Neural cell (in vitro differentiated cells): ENCODE measurements around the gene CNOT4. TPM values are rescaled to one million over a fixed set of nuclear protein-coding genes. Genes with fewer than 3 reads are reported as not detected.

Experiments used
- H2AFZ ChIP-seq: fragments of 200-600, 300-800 bp; sonication (generic), shearing (Covaris generic); 2 replicates; pipeline ENCODE4 v1.6.0; 2014; ENCODE audit warnings: low read depth, mild to moderate bottlenecking, antibody characterized with exemption, low read length, moderate library complexity
- H3F3A ChIP-seq: fragments of 200-600 bp; shearing (Covaris generic); 2 replicates; pipeline ENCODE4 v1.6.1; 2016; ENCODE audit warnings: mild to moderate bottlenecking, moderate library complexity, mixed read lengths, antibody characterized with exemption, low read length; ENCODE audit not compliant: insufficient read depth, poor library complexity, severe bottlenecking
- H3K27ac ChIP-seq: fragments of 200-600, 300-800 bp; sonication (generic), shearing (Covaris generic); 2 replicates; pipeline ENCODE4 v1.5.1; 2014; ENCODE audit warnings: mild to moderate bottlenecking, low read length, moderate library complexity
- H3K27me3 ChIP-seq: fragments of 300-800, 200-600 bp; sonication (generic), shearing (Covaris generic); 2 replicates; pipeline ENCODE4 v1.6.0; 2014; ENCODE audit warnings: mild to moderate bottlenecking, low read depth, low read length, moderate library complexity; ENCODE audit not compliant: insufficient read depth
- H3K36me3 ChIP-seq: fragments of 300-800, 200-600 bp; sonication (generic), shearing (Covaris generic); 2 replicates; pipeline ENCODE4 v1.5.1; 2014; ENCODE audit warnings: mild to moderate bottlenecking, antibody characterized with exemption, low read length, moderate library complexity; ENCODE audit not compliant: insufficient read depth
- H3K4me2 ChIP-seq: fragments of 300-800, 200-600 bp; sonication (generic), shearing (Covaris generic); 2 replicates; pipeline ENCODE4 v1.6.0; 2014; ENCODE audit warnings: mild to moderate bottlenecking, low read length
- H3K4me3 ChIP-seq: fragments of 300-800, 200-600 bp; sonication (generic), shearing (Covaris generic); 2 replicates; pipeline ENCODE4 v1.5.1; 2014; ENCODE audit warnings: mild to moderate bottlenecking, low read length, moderate library complexity
- H3K79me2 ChIP-seq: fragments of 200-600 bp; shearing (Covaris generic); replicated peaks from 2 replicates; pipeline ENCODE4 v1.6.0; 2014; ENCODE audit warnings: mild to moderate bottlenecking, low read length, moderate library complexity; ENCODE audit not compliant: insufficient read depth
- H3K9ac ChIP-seq: fragments of 300-800, 200-600 bp; sonication (generic), shearing (Covaris generic); 2 replicates; pipeline ENCODE4 v1.6.1; 2016; ENCODE audit warnings: mild to moderate bottlenecking, low read length, mixed read lengths
- H3K9me2 ChIP-seq: fragments of 200-600 bp; shearing (Covaris generic); 2 replicates; pipeline ENCODE4 v1.6.1; 2016; ENCODE audit warnings: mild to moderate bottlenecking, low read length, mixed read lengths; ENCODE audit not compliant: insufficient read depth
- H3K9me3 ChIP-seq: fragments of 200-600, 300-800 bp; sonication (generic), shearing (Covaris generic); 2 replicates; pipeline ENCODE4 v1.6.1; 2016; ENCODE audit warnings: mild to moderate bottlenecking, mixed run types, low read length, moderate library complexity, mixed read lengths
- H4K20me1 ChIP-seq: fragments of 200-600 bp; shearing (Covaris generic); 2 replicates; pipeline ENCODE4 v1.6.1; 2016; ENCODE audit warnings: mild to moderate bottlenecking, mixed run types; ENCODE audit not compliant: insufficient read depth
- EP300 ChIP-seq: fragments of 450-650 bp; conservative IDR thresholded peaks from 2 replicates; pipeline ENCODE4 v1.6.1; 2014; ENCODE audit warnings: antibody characterized with exemption, mild to moderate bottlenecking, moderate library complexity; ENCODE audit not compliant: poor library complexity, severe bottlenecking
- EZH2 ChIP-seq: fragments of 200-600, 300-800 bp; shearing (Covaris generic), sonication (generic); IDR thresholded peaks from 2 replicates; pipeline ENCODE4 v1.6.1; 2014; ENCODE audit warnings: antibody characterized with exemption, low read length, borderline replicate concordance, mild to moderate bottlenecking; ENCODE audit not compliant: insufficient read depth, poor library complexity, severe bottlenecking
- POLR2AphosphoS5 ChIP-seq: IDR thresholded peaks from 2 replicates; pipeline ENCODE4 v1.6.1; 2012
- SMC3 ChIP-seq: fragments of 450-650 bp; conservative IDR thresholded peaks from 2 replicates; pipeline ENCODE4 v1.6.1; 2014; ENCODE audit warnings: antibody characterized with exemption, mild to moderate bottlenecking, moderate library complexity; ENCODE audit not compliant: poor library complexity
- TAF1 ChIP-seq: IDR thresholded peaks from 2 replicates; pipeline ENCODE4 v1.6.1; 2012; ENCODE audit warnings: low read depth
- polyA plus RNA-seq: library from polyadenylated mRNA; depleted of rRNA; stranded (reverse); fragments of >200 nt; gene quantifications from 2 replicates; pipeline ENCODE4 v1.2.3, GENCODE V29; 2014
- TF ChIP-seq, protein P1 (sequence below): IDR thresholded peaks from 2 replicates; pipeline ENCODE4 v1.6.1; 2012; ENCODE audit warnings: borderline replicate concordance
- TF ChIP-seq, protein P2 (sequence below): fragments of 450-650 bp; IDR thresholded peaks from 2 replicates; pipeline ENCODE4 v1.5.1; 2014; ENCODE audit warnings: antibody characterized with exemption, mild to moderate bottlenecking, moderate library complexity; ENCODE audit not compliant: poor library complexity, severe bottlenecking

CNOT4 gene
- polyA plus RNA-seq, 1 donor from 2014 or later = 6.4 TPM

DNA sequence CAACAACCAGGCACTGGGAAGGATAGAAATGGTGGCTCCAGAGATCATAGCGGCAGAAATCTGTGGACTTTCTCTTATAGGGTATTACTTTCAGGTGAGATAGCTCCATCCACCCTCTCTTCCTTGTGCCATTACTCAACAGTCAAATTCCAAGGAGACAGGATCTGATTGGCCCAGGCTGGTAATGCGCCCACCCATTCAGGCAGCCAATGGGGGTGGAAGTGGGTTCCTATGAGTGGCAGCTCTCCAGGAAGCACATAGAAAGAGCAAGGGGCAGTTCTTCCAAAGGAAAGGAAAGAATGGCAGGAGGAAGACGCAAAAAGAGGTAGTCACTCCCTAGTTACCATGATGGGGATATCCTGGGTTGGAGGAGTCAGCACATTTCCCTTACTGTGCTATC, 181.8 kb downstream of the CNOT4 start:
- H3K79me2 ChIP-seq = no peaks in the 10 kb centered on the region
- no peak for TF ChIP-seq EZH2
- no peaks in the 10 kb centered on the region for H3F3A ChIP-seq
- H4K20me1 ChIP-seq = no peaks in the 10 kb centered on the region
- no peaks in the 10 kb centered on the region for H3K36me3 ChIP-seq
- no peak overlapping the region for H3K4me3 ChIP-seq
- H3K9ac ChIP-seq = no peak overlapping the region
- no peaks in the 10 kb centered on the region for H3K9me2 ChIP-seq
- H3K27ac ChIP-seq = no peak overlapping the region
- no peaks in the 10 kb centered on the region for H3K27me3 ChIP-seq
- H2AFZ ChIP-seq = no peak overlapping the region
- no peak overlapping the region for H3K4me2 ChIP-seq
- no peaks in the 10 kb centered on the region for H3K9me3 ChIP-seq

DNA sequence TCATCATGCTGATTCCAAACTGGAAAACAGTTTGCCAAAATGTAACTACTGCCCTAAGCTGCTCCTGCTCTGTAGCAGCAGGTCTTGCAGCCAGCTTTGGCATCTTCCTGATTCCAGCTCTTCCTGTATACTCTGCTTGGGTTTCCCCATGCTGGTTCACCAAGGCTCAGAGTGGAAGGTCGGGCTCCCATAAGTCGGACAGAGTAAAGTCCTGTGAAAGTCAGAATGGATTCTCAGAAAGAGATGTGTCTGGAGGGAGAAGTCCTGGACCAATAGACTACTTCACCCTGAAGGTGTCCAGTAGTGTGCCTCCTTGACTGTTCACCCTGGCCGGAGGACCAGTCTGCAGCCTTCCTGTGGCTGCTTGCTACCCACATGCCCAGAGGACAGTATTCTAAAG, 182.4 kb downstream of the CNOT4 start:
- TF ChIP-seq, protein P1, sequence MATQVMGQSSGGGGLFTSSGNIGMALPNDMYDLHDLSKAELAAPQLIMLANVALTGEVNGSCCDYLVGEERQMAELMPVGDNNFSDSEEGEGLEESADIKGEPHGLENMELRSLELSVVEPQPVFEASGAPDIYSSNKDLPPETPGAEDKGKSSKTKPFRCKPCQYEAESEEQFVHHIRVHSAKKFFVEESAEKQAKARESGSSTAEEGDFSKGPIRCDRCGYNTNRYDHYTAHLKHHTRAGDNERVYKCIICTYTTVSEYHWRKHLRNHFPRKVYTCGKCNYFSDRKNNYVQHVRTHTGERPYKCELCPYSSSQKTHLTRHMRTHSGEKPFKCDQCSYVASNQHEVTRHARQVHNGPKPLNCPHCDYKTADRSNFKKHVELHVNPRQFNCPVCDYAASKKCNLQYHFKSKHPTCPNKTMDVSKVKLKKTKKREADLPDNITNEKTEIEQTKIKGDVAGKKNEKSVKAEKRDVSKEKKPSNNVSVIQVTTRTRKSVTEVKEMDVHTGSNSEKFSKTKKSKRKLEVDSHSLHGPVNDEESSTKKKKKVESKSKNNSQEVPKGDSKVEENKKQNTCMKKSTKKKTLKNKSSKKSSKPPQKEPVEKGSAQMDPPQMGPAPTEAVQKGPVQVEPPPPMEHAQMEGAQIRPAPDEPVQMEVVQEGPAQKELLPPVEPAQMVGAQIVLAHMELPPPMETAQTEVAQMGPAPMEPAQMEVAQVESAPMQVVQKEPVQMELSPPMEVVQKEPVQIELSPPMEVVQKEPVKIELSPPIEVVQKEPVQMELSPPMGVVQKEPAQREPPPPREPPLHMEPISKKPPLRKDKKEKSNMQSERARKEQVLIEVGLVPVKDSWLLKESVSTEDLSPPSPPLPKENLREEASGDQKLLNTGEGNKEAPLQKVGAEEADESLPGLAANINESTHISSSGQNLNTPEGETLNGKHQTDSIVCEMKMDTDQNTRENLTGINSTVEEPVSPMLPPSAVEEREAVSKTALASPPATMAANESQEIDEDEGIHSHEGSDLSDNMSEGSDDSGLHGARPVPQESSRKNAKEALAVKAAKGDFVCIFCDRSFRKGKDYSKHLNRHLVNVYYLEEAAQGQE = no peak
- TF ChIP-seq SMC3 = no peak
- TF ChIP-seq TAF1 = no peak
- TF ChIP-seq, protein P2, sequence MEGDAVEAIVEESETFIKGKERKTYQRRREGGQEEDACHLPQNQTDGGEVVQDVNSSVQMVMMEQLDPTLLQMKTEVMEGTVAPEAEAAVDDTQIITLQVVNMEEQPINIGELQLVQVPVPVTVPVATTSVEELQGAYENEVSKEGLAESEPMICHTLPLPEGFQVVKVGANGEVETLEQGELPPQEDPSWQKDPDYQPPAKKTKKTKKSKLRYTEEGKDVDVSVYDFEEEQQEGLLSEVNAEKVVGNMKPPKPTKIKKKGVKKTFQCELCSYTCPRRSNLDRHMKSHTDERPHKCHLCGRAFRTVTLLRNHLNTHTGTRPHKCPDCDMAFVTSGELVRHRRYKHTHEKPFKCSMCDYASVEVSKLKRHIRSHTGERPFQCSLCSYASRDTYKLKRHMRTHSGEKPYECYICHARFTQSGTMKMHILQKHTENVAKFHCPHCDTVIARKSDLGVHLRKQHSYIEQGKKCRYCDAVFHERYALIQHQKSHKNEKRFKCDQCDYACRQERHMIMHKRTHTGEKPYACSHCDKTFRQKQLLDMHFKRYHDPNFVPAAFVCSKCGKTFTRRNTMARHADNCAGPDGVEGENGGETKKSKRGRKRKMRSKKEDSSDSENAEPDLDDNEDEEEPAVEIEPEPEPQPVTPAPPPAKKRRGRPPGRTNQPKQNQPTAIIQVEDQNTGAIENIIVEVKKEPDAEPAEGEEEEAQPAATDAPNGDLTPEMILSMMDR = no peak
- no peak for TF ChIP-seq POLR2AphosphoS5
- no peak for TF ChIP-seq EZH2
- no peak overlapping the region for H3K27ac ChIP-seq
- no peaks in the 10 kb centered on the region for H3K36me3 ChIP-seq
- no peaks in the 10 kb centered on the region for H3F3A ChIP-seq
- H3K4me2 ChIP-seq = no peak overlapping the region
- no peak overlapping the region for H2AFZ ChIP-seq
- no peaks in the 10 kb centered on the region for H3K9me3 ChIP-seq
- H3K9me2 ChIP-seq = no peaks in the 10 kb centered on the region
- H4K20me1 ChIP-seq = no peaks in the 10 kb centered on the region
- no peak overlapping the region for H3K4me3 ChIP-seq
- H3K9ac ChIP-seq = no peak overlapping the region
- H3K27me3 ChIP-seq = no peaks in the 10 kb centered on the region
- no peaks in the 10 kb centered on the region for H3K79me2 ChIP-seq

DNA sequence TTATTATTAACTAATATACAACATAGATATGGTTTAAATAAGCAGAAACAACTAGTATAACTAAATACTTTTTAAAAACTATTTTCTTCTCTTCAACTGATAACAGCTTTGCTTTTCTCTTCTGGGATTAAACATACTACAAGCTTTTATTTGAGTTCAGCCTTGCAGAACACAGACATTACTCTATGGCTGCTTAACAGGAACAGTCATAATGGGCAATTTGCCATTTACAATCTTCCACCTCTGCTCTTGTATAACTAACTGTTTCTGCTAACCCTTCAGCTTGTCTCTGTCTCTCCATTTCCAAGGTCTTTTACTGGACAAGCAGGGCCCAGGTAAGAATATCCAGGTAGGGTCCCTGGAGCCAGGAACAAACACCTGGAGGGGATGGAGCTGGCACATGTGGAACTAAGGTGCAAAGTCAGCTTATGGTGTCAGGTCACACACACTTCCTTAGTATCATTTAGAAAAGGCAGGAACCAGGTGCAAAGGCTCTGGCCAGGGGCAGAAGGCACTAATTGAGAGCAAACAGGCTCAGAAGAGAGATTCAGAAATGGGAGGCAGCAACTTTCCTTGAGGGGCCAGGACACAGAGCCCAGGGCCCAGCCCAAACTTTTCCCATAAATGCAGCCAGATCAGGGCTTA, 183.1 kb downstream of the CNOT4 start:
- H3K9ac ChIP-seq = no peak overlapping the region
- no peak overlapping the region for H3K27ac ChIP-seq
- no peaks in the 10 kb centered on the region for H3K36me3 ChIP-seq
- H3K4me3 ChIP-seq = no peak overlapping the region
- H3K9me2 ChIP-seq = no peaks in the 10 kb centered on the region
- no peaks in the 10 kb centered on the region for H3F3A ChIP-seq
- H2AFZ ChIP-seq = no peak overlapping the region
- H3K79me2 ChIP-seq = no peaks in the 10 kb centered on the region
- H3K4me2 ChIP-seq = no peak overlapping the region
- no peaks in the 10 kb centered on the region for H3K27me3 ChIP-seq
- H4K20me1 ChIP-seq = no peaks in the 10 kb centered on the region
- TF ChIP-seq SMC3 (no peak), EP300 (no peak)
- no peaks in the 10 kb centered on the region for H3K9me3 ChIP-seq
